Stimulated activated naive CD8-positive, alpha-beta T cell treated with anti-CD3 and anti-CD28 coated beads, Interleukin-15, Interleukin-2, amounts not matched to agents 100 U/mL and 50 U/mL, for 24 hours (primary cell): Measurements from ENCODE around the gene PIGL.
"Not testable (repeated sequence)": the region's sequence is repeated elsewhere in the genome, so short reads cannot be mapped to it uniquely, and the experiment has no call there.

Source experiments
- ATAC-seq: fragments of 150-1000 bp; cut with Tn5 transposase; one replicate; pipeline ENCODE4 v1.10.0; 2021
- DNase-seq: peaks from one replicate; pipeline ENCODE4 v3.0.0; 2021

Gene PIGL

GRCh38 chr17:16216341-16217001 lies 539 bp upstream of the PIGL start:
- ATAC-seq, DNase-seq: not testable (repeated sequence)

- ATAC-seq = no peak
- DNase-seq = no peak
Measured at GRCh38 chr17:16222406-16222805, 5.4 kb downstream of the PIGL start.

GRCh38 chr17:16229912-16230561 lies 13.0 kb downstream of the PIGL start:
- ATAC-seq, DNase-seq: not testable (repeated sequence)

- DNase-seq = no peak
- no peak for ATAC-seq
Measured at GRCh38 chr17:16232391-16232790, 15.4 kb downstream of the PIGL start.

GRCh38 chr17:16239931-16240330 lies 22.9 kb downstream of the PIGL start:
- ATAC-seq (no peak), DNase-seq (no peak)

- ATAC-seq (no peak), DNase-seq (no peak)
Measured at GRCh38 chr17:16241906-16242399, 24.9 kb downstream of the PIGL start.

- DNase-seq = no peak
- no peak for ATAC-seq
Measured at GRCh38 chr17:16243385-16243784, 26.4 kb downstream of the PIGL start.

GRCh38 chr17:16243801-16244567 lies 27.0 kb downstream of the PIGL start:
- ATAC-seq (no peak), DNase-seq (no peak)

- ATAC-seq (no peak), DNase-seq (no peak)
Measured at GRCh38 chr17:16247586-16247984, 30.6 kb downstream of the PIGL start.

GRCh38 chr17:16250635-16251034 lies 33.6 kb downstream of the PIGL start:
- DNase-seq = no peak

GRCh38 chr17:16251043-16251442 lies 34.0 kb downstream of the PIGL start:
- no peak for DNase-seq
- ATAC-seq = no peak

More at GRCh38 chr17:16250635-16251034, 33.6 kb downstream of the PIGL start:
- ATAC-seq = peak; percentile 59

- ATAC-seq (no peak), DNase-seq (no peak)
Measured at GRCh38 chr17:16251556-16251955, 34.5 kb downstream of the PIGL start.

- no peak for ATAC-seq
- no peak for DNase-seq
Measured at GRCh38 chr17:16254773-16255400, 37.9 kb downstream of the PIGL start.

GRCh38 chr17:16255481-16255921 lies 38.5 kb downstream of the PIGL start:
- ATAC-seq = no peak
- no peak for DNase-seq

GRCh38 chr17:16258901-16259300 lies 41.9 kb downstream of the PIGL start:
- ATAC-seq = no peak

GRCh38 chr17:16259926-16260325 lies 42.9 kb downstream of the PIGL start:
- ATAC-seq (no peak), DNase-seq (no peak)

More at GRCh38 chr17:16258901-16259300, 41.9 kb downstream of the PIGL start:
- no peak for DNase-seq

GRCh38 chr17:16261049-16261448 lies 44.0 kb downstream of the PIGL start:
- ATAC-seq (no peak), DNase-seq (no peak)

GRCh38 chr17:16262201-16262600 lies 45.2 kb downstream of the PIGL start:
- ATAC-seq (no peak), DNase-seq (no peak)

GRCh38 chr17:16267174-16267573 lies 50.2 kb downstream of the PIGL start:
- ATAC-seq (no peak), DNase-seq (no peak)

- ATAC-seq (no peak), DNase-seq (no peak)
Measured at GRCh38 chr17:16269658-16270057, 52.6 kb downstream of the PIGL start.

GRCh38 chr17:16272111-16272840 lies 55.3 kb downstream of the PIGL start:
- ATAC-seq = no peak
- no peak for DNase-seq

GRCh38 chr17:16273499-16273898 lies 56.5 kb downstream of the PIGL start:
- peak; percentile 98 for ATAC-seq
- no peak for DNase-seq
